ENCODE measurements around the gene CFAP54.

The CFAP54 gene

GRCh38 chr12:96846293-96846692, 356.9 kb downstream of the CFAP54 start:
- DNase-seq = no peak

DNA sequence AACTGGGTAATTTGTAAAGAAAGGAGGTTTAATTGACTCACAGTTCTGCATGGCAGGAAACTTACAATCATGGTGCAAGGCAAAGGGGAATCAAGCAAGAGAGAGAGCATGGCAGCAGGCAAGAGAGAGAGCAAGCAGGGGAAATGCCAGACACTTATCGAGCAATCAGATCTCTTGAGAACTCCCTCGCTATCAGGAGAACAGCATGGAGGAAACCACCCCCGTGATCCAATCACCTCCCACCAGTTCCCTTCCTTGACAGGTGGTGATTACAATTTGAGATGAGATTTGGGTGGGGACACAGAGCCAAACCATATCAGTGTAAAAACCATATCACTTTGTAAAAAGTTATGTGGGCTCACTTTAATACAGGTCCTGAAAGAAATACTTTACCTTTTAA, 361.3 kb downstream of the CFAP54 start:
- DNase-seq = no peak

DNA sequence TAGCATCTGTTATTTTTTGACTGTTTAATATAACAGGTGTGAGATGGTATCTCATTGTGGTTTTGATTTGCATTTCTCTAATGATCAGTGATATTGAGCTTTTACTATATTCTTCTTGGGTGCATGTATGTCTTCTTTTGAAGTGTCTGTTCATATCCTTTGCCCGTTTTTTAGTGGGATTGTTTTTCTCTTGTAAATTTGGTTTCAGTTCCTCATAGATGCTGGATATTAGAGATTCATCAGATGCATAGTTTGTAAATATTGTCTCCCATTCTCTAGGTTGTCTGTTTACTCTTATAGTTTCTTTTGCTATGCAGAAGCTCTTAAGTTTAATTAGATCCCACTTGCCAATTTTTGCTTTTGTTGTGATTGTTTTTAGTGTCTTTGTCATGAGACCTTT, 368.8 kb downstream of the CFAP54 start:
- no peak for DNase-seq

- DNase-seq = no peak
These were observed 372.3 kb downstream of the CFAP54 start for GRCh38 chr12:96861656-96862055.

GRCh38 chr12:96862326-96862725, 372.9 kb downstream of the CFAP54 start:
- DNase-seq = no peak

- no peak for DNase-seq
These were observed 375.0 kb downstream of the CFAP54 start for GRCh38 chr12:96864335-96864734.

DNA sequence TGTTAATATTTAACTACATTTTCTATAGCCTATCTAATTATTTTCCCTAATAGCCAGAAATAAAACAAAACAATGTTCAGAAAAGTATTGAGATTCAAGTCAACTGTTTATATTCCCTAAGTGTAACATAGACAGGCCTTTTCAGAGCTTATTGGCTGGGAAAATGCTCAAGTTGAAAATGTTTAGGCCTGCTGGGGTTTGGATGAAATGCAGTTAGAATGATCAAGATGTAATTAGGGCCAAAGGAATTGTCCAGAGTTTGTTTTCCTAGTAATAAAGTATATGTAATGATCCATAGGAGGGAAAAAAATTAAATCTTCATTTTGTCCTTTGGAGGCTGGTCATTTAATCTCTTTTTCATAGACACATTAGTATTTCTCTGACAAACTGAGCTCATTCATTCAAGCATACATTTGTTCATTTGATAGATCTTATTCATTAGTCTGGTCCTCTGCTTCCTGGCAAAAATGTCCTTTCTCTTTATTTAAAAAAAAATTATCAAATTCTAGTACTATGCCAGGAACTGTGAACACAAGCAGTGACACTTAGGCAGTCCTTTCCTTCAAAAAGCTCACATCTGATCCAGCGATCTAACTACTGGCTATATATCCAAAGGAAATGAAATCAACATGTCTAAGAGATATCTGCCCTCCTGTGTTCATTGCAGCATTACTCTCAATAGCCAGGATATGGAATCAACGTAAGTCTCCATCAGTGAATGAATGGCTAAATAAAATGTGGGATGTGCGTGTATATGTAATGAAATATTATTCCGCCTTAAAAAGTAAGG, 377.6 kb downstream of the CFAP54 start:
- DNase-seq = no peak

- no peak for DNase-seq
These were observed 381.6 kb downstream of the CFAP54 start for GRCh38 chr12:96870946-96871345.

DNA sequence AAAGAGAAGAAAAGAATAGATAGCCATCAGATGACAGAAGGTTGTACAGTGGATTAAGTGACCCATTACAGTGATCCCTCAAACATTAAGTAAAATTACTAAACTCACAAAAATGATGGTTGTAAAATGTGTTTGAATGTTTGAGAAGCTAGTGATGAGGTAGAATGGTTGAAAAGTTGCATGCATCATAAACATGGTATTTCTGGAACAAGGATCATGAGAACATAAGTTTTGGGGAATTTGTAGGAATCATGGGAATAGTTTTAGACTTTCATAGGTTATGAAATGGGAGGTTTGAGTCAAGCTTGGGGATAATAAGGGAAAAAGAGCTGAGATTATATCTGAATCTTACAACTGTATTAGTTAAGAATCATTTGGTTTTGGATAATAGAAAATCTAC, 383.6 kb downstream of the CFAP54 start:
- no peak for DNase-seq

DNA sequence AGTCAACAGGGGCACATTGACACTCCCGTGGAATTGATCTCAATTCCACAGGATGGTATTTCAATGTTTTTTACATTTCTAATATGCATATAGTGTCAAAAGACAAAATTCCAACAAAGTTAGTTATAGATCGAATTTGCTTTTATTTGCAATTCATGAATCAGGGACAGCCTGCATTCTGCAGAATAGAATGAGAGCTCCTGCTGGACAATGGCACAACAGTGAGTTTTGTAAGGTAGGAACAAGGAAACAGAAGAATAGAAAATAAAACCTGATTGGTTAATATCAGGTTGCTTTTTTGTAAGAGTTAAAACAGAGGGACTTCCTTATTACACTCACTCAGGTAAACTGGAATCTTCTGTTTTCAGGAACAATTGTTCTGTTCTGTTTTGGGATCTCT, 384.8 kb downstream of the CFAP54 start:
- DNase-seq = no peak

DNA sequence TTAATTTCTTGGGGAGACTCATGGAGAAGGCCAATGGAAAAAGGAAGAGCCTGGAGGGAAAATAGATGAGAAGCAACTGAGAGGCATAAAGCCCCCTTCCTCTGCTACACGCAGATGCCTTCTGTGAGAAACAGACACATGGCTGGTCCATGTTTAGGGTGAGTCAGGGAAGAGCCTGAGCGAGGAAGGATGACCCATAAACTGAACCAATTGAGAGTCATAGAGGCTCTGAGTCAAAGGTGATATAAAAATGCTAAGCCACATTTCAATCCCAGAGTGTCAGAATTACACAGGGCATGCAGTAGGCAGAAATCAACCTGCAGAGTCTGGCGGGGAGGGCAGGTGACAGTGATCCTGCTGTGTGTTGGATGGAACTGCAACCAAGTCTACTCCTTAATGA, 387.6 kb downstream of the CFAP54 start:
- no peak for DNase-seq

- no peak for DNase-seq
These were observed 389.3 kb downstream of the CFAP54 start for GRCh38 chr12:96878704-96879103.

- DNase-seq = no peak
These were observed 389.9 kb downstream of the CFAP54 start for GRCh38 chr12:96879301-96879700.

DNA sequence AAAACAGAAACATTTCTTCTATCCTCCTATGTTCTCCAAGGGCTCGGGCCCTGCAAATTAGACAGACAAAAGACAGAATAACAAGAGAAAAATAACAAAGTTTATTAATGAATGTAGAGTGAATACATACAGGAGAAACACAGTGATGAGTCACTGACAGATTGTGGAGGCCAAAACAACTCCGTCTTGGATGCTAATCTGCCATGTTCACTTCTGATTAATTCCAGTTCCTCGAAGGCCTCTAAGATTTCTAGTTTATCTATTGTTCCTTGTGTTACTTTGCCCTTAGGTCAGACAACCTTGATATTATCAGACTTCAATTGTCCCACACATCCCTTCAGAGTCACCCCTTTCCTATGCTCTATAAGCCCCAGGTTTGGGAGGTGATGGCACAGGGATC, 390.8 kb downstream of the CFAP54 start:
- DNase-seq = no peak

- no peak for DNase-seq
These were observed 392.2 kb downstream of the CFAP54 start for GRCh38 chr12:96881608-96882007.

GRCh38 chr12:96882862-96883261, 393.5 kb downstream of the CFAP54 start:
- no peak for DNase-seq

DNA sequence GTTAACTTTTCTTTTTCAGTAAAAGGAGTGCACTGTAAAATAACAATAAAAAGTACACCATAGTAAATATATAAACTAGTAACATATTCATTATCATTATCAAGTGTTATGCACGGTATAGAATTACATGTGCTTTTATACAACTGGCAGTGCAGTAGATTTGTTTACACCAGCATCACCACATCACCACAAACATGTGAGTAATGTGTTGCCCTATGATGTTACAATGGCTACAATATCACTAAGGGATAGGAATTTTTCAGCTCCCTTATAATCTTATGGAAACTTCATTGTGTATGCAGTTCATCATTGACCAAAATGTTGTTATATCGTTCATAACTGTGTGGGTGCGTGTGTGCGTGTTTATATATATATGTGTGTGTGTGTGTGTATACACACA, 394.2 kb downstream of the CFAP54 start:
- no peak for DNase-seq

DNA sequence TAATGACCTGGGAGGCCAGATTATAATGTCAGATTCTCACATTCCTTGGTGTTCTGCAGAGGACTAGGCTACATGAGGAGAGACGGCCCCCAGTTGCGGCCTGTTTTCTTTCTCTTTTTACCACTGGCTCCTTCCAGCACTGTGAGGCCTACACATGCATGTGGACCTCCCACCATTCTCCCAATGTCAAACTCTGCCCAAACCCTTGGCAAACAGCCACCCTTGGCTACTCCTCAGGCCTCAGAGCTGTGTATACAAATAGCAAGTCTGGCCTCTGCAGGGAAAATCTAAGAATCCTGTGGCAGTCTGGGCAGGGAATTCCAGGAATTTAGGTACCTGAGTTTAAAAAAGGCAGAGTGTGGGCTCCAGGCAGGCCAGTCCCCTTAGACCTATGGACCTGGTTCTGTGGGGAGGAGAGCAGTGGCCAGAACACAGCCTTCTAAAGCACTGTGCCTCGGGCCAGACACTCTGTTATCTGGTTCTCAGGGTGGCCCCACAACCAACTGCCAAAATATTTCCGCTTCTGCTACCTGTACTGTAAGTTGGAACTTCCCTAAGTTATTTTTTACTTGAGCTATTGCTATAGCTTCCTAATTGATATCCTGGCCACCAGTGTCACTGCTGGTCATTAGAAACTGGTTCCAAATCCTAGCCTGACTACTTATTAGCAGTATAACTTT, 397.8 kb downstream of the CFAP54 start:
- no peak for DNase-seq

GRCh38 chr12:96889273-96889933, 400.0 kb downstream of the CFAP54 start:
- no peak for DNase-seq

DNA sequence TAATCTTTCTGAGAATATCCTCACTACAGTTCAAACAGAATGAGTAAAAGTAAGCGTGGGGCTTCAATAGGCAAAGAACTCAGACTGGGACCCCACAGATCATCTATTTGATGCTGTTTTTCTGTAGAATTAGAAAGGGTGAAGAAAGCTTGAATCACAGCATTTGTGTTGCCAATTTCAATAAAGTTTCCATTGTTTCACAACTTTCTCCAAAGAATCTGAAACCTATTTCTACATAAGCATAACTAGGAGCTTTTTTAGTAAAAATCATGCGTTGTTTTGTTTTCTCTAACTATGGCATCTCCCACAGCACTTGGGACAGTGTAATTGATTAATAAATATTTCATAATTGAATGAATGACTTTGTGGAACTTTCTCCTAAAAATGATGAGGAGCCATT, 401.0 kb downstream of the CFAP54 start:
- no peak for DNase-seq

- no peak for DNase-seq
These were observed 402.7 kb downstream of the CFAP54 start for GRCh38 chr12:96892104-96892503.

- no peak for DNase-seq
These were observed 408.0 kb downstream of the CFAP54 start for GRCh38 chr12:96897421-96897820.

GRCh38 chr12:96901175-96901574, 411.8 kb downstream of the CFAP54 start:
- no peak for DNase-seq

GRCh38 chr12:96902076-96902475, 412.7 kb downstream of the CFAP54 start:
- DNase-seq = no peak
